SW480 (cell line): ENCODE data around the gene ULBP1.
"Not testable (repeated sequence)": the region's sequence is repeated elsewhere in the genome, so short reads cannot be mapped to it uniquely, and the experiment has no call there.

Experiments
- DNase-seq: peaks from one replicate; pipeline ENCODE4 v3.0.0-alpha.2; 2016; ENCODE audit warnings: low spot score

ULBP1 gene, protein sequence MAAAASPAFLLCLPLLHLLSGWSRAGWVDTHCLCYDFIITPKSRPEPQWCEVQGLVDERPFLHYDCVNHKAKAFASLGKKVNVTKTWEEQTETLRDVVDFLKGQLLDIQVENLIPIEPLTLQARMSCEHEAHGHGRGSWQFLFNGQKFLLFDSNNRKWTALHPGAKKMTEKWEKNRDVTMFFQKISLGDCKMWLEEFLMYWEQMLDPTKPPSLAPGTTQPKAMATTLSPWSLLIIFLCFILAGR

DNA sequence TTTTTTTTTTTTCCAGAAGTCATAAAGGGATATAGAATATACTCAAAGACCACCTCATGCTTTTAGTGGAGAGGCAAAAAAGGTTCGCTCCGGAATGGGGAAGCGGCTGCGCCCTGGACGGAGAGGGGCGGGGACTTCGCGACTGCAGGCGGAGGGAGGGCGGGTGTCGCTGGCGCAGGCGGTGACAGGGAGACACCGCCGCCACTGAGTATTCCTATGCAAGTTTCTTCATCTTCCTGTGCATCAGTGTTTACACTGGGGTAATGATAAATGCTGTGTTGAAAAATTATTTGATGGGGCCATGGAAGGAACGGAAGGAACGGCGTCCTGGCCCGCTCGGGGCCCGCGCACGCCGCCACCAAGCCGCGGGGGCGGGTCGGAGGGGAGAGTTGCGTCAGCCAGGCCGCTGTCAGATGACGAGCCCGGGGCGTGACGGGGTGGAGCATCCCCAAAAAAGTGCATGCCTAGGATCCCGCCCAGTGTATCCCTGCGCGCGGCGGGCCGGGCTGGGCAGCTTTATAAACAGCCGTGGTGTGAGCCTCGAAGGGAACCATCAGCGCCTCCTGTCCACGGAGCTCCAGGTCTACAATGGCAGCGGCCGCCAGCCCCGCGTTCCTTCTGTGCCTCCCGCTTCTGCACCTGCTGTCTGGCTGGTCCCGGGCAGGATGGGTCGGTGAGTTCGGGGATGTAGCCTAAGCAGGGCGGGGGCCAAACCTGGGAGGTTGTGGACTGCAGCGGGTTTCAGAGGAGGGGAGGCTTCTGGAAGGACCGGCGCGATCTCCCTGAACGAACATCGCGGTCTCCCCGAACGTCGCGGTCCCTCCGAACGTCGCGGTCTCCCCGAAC is at the start of gene ULBP1:
Gene ULBP1 (plus strand): TSS at position 482 of the 846 bp plus-strand sequence. CDS start 107 bp downstream, at position 589.
- peak; percentile 83 for DNase-seq

DNA sequence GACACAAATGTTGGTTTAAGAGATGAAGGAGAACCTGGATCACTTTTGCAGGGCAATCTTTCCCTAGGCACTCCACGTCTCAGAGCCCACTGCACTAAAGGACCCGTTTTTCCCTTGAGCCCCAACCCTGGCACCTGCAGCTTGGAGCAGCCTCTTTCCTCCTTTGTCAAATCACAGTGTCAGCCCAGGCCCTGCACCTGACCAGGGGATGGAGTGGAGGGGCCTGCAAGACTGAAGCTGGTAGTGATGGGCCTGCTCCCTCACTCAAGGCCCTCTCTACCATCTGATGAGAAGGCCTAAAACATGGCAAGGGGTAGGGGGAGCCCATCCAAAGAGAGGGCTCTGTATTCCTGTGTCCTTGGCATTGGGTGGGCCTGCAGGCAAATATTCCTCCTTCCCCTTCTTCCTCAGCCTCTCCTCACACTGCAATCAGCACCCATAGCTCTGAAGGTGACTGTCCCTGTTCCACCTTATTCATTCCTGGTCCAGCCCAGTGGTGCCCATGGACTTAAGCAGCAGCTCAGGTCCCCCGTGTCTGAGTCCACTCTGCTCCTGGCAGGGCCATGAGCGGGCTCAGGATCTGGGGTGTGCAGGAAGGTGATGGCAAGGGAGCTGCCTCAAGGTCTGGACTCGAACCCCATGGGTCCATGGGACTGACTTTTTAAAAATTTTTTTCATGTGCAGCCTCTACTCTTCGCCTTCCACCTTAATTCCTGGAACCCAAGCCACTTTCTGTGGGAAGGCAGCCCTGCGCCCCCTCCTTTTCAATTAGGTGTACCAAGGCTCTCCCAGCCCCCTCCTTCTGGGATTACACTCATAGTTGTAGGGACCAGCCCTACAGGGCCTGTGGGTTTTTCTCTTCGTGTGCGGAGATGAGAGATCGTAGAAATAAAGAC is 47.5 kb upstream of the ULBP1 start:
- DNase-seq = no peak

DNA sequence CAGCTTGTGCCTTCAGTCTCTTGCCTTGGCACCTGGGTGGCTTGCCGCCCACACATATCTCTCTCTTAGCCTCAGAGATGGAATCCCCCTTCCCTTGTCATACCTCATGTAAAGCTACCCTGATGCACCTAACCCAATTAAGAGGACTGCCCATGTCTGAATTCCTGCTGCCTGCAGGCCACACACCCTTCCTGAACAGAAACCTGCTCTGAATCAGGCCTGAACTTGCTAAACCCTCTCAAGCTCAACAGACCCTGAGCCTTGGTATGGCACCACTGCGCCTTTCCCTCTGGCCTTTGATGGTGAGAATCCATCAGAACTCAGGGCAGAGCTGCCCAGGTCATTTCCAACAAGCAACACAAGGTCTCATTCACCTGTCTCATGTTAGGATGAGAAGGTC is 46.1 kb upstream of the ULBP1 start:
- no peak for DNase-seq

GRCh38 chr6:149918151-149918905 is 45.4 kb upstream of the ULBP1 start:
- no peak for DNase-seq

- DNase-seq = not testable (repeated sequence)
Observed at GRCh38 chr6:149919126-149919833, 44.5 kb upstream of the ULBP1 start.

- no peak for DNase-seq
Observed at GRCh38 chr6:149919834-149920225, 43.9 kb upstream of the ULBP1 start.

- DNase-seq = no peak
Observed at GRCh38 chr6:149921361-149921760, 42.4 kb upstream of the ULBP1 start.

GRCh38 chr6:149922091-149922490 is 41.7 kb upstream of the ULBP1 start:
- DNase-seq = not testable (repeated sequence)

DNA sequence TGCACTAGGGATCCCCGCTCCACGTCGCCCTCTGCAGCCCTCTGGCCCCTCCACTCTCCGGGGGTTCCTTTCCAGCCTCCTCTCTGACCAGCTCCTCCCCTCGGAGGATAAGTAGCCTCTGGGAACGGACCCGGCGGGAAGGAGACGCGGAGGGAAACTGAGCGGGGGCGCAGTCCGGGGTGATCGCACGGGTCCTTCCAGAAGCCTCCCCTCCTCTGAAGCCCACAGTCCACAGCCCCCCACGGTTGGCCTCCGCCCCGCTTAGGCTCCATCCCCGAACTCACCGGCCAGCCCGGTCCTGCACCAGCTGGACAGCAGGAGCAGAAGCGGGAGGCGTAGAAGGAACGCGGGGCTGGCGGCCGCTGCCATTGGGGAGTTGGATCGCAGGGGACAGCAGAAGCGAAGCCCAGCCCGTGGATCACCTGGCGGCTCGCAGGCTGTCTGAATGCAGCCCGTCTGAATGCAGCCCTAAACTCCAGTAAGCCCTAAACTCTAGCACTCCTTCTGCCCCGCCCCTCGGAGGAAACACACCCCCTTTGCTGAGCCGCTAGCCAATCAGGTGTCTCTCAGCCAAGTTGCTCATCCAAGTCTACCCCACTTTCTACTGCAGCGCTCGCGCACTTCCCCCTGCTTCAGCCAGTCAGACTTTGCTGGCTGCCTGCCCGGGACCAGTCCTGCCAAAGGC is 41.0 kb upstream of the ULBP1 start, which contains the start of gene RAET1G:
Gene RAET1G (minus strand): TSS at position 480 of the 685 bp plus-strand sequence. CDS start 111 bp downstream, at position 369.
- peak; percentile 89 for DNase-seq

GRCh38 chr6:149923327-149923986 is 40.3 kb upstream of the ULBP1 start:
- no peak for DNase-seq

DNA sequence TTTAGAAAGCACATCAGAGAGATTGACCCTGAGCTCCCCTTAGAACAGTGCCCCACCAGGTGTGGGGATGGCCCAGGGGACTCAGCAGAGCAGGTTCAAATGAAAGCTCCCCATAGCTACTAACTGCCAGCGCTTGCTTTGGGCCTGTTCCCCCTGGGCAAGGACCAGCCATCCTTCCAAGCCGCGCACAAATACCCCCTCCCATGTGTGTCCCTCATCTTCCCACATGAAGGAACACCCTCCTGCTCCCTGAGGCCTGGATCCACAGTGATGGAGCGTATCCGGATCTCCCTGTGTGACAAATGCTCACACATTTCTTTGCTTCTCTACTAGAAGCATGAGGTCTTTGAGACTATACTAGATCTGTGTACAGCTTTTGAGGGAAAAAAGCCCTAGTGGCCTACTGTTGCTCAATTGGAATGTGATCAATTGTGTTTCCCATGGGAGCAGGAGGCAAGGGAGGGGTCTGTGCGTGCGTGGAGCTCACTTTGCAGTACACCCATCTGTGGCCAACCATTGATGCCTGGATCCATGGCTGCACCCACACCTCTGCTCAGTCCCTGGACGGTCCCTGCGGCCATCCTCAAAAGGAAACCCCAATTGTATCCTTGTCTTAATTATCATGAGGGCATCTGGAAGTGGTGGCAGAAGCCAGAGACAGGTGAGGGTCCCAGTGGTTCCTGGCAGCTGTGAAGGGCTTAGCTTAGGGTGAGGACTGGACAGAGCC is 39.4 kb upstream of the ULBP1 start:
- DNase-seq = no peak

- no peak for DNase-seq
Observed at GRCh38 chr6:149924933-149925252, 38.9 kb upstream of the ULBP1 start.

GRCh38 chr6:149925253-149925973 is 38.3 kb upstream of the ULBP1 start:
- no peak for DNase-seq

GRCh38 chr6:149925974-149926777 is 37.6 kb upstream of the ULBP1 start:
- peak; percentile 54 for DNase-seq

DNA sequence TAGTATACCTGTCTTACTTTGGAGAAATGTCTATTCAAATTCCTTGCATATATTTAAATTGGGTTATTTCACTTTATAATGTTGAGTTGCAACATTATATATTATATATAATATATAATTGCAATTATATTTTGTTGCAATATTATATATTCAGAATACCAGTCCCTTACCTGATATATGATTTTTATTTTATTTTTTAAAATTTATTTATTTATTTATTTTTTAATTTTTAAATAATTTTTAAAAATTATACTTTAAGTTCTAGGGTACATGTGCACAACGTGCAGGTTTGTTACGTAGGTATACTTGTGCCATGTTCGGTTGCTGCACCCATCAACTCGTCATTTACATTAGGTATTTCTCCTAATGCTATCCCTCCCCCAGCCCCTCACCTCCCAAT is 36.7 kb upstream of the ULBP1 start:
- not testable (repeated sequence) for DNase-seq

- DNase-seq = no peak
Observed at GRCh38 chr6:149929422-149929821, 34.3 kb upstream of the ULBP1 start.

GRCh38 chr6:149931501-149931900 is 32.2 kb upstream of the ULBP1 start:
- no peak for DNase-seq

GRCh38 chr6:149933036-149933435 is 30.7 kb upstream of the ULBP1 start:
- no peak for DNase-seq
